HL-60 (cell line): ENCODE results near the gene PTPN7.

ENCODE experiments used
- CTCF ChIP-seq: IDR thresholded peaks from one replicate; pipeline ENCODE4 v1.5.1; 2011; ENCODE audit warnings: low read length, control low read depth, inconsistent platforms; ENCODE audit not compliant: insufficient read depth
- POLR2AphosphoS5 ChIP-seq: IDR thresholded peaks from 2 replicates; pipeline ENCODE4 v1.6.1; 2012; ENCODE audit warnings: low read depth
- REST ChIP-seq: IDR thresholded peaks from 2 replicates; pipeline ENCODE4 v1.6.1; 2012; ENCODE audit warnings: low read depth; ENCODE audit not compliant: insufficient replicate concordance

- TF ChIP-seq POLR2AphosphoS5 (no peak), CTCF (no peak), REST (no peak)
Observed at GRCh38 chr1:202168861-202169260, 8.5 kb upstream of the PTPN7 start.
